Measurements from ENCODE around the gene ATP1B3.
"Not testable (repeated sequence)": the region's sequence is repeated elsewhere in the genome, so short reads cannot be mapped to it uniquely, and the experiment has no call there.

The ATP1B3 gene

DNA sequence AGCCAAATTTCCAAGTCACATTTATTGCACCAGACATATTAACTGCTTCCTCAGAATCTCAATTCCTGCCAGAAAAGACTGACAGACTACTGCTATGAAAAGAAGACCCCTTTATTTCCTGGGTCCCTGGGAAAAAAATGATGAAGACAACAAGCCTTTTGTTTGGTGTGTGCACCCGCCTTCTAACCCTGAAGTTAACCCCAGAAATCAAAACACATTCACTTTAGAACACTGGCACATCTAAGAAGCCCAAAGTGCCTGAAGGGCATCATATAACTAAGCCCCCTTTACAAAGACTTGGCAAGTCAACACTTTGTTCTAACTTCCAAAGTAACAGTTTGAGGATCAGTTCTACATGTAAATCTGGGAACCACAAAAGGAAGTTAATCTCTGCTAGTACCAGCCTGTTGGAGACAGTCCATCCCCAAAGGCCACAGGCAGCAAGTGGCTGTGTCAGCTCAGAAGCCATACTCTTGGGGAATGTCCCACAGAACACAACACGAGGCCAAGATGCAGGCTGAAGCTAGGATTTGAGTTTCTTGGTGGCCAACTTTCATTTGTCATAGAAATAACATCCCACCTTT is 16.3 kb upstream of the ATP1B3 start:
- no peak for DNase-seq

DNA sequence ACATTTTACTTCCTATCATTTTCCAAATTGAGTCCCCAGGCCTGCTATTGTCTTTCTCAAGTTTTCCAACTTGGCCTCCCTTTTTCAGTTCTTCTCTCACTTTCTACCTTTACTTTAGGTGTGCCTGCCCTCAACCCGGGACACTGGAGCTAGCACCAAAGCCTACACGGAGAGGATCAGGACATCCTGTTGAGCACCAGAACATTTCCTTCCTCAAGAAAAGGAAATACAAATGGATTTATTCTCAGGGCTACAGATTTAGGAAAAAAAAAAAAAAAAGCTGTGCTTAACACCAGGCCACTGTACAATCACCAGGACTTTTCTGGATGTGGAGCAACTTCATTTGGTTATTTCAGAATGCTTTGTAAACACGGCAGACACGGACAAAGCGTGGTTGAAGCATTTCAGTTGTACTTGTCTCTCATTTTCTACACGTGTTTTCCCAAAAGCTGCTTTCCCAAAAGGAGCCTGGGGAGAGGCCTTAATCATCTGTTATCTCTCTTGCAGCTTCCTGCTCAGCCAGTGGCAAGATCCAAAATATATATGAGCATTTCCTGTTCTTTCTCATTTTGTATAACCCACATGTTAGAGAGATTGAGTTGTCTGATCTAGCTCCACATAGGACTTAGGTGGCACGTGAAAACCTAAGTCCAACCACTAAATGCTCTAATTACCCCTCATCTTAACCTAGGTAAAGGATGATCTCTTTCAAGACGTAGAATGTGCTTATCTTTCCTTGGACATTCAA is 15.5 kb upstream of the ATP1B3 start:
- DNase-seq: no peak

DNA sequence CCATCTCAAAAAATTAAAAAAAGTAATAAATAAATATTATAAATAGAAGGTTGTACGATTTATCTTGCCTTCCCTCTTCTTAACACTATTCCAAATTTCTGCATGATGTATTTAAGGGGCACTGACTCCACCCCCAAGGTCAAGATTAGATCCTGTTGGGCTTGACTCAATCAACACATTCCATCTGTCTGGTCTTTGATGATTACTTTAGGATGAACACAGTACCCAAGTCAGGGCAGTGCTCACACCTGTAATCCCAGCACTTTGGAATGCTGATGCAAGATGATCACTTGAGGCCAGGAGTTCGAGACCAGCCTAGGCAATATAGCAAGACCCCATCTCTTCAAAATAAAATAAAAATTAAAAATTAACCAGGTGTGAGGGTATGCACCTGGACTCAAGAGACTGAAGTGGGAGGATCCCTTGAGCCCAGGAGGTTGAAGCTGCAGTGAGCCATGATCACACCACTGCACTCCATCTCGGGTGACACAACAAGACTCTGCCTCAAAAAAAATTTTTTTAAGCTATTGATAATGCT is 14.1 kb upstream of the ATP1B3 start:
- no peak for DNase-seq

DNA sequence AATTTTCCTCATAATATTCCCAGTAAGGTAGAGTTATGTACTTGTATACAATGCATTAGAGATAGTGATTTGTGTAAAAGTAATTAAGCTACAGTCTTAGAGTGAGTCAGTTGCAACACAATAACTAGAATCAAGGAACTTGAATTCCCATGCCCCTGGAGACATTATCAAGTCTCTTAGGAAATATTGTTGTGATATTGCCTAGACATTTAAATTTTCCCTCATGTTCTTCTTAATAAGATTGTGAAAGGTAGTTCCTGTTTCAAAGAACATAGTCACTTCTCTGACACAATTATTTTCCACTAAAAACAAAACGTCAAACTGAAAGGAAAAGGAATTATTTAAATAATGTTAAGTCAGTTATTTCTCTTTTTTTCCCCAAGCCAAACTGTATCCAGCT is 13.0 kb upstream of the ATP1B3 start:
- DNase-seq: no peak

DNA sequence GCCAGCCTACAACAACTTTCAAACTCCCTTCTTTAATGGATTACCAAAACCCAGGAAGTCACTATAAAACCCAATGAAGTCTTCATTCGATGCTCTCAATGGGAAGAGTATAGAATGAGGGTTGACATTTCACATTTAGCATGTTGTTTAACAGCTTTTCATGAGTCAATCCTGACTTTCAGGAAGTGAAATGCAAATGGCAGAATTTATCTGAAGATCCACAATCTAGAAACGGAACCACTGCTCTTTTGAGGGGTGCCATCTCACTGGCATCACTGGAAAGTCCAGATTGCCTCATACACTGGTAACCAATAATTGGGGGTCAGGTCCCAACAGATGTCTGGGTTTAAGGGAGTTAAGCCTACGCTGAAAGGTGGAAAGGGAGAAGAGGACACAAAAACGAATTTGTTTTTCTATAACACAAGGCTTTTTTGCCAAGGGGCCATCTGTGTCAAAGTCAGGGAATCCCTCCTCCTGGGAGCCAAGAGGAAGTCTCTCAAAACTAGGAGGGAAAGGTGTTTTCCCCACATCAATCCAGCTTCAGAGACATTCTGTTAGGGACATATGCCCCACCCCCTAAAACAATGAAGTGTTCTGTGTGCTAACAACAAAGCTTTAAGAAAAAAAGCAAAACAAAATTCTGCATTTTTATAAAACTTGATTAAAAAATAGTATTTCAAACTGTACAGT is 12.0 kb upstream of the ATP1B3 start:
- no peak for DNase-seq

DNA sequence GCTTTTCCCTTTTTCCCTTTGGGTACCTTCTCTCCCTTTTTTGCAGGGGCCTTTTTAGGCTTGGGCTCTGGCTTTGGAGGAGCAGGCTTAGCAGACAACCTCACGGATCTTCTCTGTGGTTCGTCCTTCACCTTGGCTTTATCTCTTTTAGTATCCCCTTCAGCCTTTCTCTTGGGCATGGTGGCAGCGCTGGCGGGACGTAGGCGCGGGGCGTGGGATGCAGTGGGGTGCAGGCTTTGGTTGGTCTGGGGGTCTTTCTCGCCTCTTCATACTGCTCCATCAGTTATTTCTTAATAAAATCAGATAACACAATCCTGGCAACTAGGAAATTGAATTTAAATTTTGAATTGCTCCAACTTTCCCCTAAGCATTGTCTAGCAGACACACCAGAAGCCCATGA is 11.3 kb upstream of the ATP1B3 start:
- no peak for DNase-seq

DNA sequence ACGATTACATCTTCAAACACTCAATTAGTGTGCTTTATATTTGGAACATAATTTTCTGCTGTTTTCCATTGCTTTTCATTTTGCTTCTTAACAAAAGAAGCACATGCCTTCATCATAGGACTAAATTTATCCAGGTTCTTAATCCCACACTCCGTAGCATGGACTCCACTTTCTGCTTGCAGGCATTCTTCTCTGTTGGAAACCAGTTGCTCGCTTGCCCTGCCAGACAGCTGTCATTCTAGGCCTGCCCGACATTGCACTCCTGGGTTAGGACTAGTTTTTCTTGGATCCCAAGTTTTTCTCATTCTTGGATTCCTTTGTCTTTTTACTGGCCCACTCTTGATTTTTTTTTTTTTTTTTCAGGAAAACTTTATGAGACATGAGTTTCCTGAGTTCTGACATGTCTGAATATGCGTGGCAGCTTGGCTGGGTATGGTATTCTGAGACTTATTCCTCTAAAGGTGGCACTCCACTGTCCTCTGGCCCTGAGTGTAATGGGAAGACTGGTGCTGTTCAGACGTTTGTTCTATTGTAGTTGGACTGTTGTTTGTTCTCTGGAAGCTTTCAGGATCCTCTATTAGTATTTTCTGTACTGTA is 6.3 kb upstream of the ATP1B3 start:
- no peak for DNase-seq

DNA sequence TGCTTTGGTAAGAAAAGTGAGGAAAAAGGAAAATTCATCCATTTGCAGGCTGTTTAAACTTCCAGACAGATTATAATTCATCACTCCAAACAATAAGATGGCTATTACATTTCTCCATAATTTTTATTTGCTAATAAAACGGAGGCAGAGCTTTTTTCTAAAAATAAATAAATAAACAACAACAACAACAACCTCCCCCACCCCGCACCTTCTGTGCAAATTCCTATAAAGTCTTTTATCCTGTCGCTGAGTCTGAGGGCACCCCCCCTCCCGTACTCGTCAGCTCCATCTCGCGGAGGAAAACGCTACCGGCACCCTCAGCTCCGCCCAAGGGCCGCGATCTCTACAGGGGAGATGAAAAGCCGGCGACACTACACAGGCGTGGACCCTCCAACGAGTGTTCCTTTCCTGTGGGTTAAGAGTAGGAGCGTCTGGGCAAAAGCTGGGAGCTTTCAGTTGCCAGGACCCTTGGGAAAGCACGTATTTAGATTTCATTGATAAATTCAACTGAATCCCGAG is 1.0 kb upstream of the ATP1B3 start:
- peak; percentile 7 to 89 (median 71) for DNase-seq

DNA sequence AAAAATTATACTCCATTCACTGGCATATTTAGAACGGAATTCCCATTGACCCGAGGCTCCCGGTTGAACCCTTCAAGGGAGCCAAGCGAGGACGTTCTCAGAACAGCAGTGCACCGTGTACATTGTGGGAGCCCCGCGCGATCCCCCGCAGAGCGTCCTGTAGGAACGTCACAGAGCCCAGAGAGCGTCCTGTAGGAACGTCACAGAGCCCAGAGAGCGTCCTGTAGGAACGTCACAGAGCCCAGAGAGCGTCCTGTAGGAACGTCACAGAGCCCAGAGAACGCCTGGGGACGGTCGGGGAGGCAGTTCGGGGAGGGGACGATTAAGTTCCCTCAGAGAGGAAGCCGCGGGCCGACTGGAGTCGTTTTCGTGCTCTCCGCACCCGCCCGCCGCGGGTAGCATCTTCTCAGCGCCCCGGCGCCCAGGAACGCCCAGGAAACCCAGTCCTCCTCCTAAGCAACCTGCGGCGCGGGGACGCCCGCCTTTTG is 506 bp upstream of the ATP1B3 start:
- DNase-seq: peak in 33 of 51 donors; percentile 18 to 85 (median 65)

DNA sequence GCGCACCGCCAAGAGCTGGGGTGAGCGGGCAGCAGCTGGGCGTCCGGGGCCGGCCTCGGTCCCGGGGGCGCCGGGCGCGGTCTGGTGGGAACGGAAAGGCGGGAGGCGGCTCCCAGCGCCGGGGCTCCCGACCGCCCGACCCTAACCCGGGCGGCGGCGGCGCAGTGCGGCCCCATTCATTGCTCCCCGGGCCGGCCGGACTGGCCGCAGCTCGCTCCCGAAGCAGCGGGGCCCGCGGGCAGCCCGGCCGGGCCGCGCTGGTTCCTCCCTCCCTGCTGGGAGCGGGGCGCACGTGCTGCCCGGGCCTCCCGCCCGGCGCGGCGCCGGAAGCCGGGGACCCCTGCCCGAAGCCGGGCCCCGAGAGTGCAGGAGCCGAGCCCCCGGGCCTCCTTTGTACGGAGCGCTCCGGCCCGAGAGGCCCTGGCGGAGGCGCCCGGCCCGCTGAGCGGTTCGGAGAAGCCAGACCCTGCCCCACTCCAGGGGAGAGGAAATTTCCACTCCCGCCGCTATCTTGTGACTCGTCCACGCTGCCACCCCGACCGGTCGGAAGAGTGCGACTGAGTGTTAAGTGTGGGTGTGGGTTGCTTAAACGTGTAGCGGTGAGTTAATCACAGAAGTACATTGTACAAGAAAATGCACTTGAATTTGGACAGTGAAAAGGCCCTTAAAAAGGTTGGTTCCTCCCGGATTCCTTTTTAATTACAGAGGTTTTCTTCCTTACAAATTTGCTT is 613 bp downstream of the ATP1B3 start:
- DNase-seq: peak in 42 of 51 donors; percentile 2 to 62 (median 33)

DNA sequence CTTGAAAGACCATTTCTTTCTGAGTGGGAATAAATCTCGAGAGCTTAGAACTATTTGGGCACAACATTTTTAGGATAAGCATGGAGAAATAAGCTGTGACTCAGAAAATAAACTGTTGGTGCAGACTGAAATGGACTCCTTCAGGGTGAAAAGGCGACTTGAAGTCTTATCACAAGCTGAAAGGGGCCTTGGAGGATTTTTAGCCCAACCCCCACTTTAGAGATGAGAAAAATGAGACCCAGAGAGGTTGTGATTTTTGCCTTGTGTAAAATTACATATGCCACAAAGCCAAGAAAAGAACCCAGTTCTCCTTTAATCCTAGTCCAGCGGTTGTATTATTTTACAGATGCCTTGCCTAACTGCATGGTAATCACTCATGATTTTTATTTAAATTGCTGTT is 1.5 kb downstream of the ATP1B3 start:
- DNase-seq: no peak

DNA sequence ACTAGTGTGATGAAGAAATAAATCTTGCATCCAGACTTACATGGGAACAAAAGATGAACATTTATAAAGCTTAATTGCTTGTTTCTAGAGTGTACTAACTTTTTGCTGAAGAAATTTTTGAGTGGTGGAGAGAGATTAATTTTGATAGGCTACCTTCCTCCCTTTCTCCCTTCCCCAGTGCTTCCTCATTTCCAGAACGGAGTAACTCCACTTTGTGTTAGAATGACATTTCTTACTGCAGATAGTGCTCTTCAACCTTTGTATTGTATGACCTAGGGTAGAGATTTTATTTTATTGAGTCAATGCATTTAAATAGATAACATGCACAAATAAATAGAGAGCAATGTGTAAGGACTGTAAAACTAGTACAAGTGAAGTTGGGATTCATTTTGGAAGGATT is 1.9 kb downstream of the ATP1B3 start:
- DNase-seq: no peak

DNA sequence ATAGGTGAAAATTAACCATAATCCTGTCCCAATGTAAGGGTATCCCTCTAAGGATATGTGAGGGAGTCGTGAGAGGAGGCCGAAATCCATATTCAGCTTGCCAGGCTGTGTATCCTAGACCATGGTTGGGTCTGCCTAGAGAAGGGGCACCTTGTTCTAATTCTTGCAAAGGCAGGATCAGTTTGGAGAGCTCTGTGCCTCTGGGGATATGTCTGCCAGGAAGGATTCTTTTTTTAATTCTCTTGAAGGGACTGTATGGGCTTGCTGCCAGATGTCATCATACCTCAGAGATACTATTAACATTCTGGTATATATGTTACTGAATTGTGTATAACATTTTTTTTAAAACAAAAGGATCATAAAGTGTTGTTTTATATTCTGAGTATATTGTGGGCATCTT is 2.4 kb downstream of the ATP1B3 start:
- DNase-seq: no peak

DNA sequence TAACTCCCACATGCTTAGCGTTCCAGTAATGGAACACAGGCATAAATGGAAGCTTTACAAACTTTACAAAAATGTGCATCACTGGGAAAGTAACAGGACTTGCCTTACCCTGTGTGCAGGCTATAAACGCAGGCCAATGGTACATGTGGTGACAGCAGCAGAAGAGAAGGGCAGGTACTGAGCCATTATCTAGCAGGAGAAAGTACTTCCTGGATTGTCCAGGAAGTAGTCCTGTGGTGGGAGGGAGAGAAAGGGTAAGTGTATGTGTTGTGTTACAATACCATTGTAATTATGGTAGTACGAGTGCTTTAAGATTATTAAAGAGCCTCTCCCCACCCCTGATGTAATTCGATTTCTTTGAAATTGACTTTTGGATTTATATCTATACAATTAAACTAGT is 5.3 kb downstream of the ATP1B3 start:
- no peak for DNase-seq

DNA sequence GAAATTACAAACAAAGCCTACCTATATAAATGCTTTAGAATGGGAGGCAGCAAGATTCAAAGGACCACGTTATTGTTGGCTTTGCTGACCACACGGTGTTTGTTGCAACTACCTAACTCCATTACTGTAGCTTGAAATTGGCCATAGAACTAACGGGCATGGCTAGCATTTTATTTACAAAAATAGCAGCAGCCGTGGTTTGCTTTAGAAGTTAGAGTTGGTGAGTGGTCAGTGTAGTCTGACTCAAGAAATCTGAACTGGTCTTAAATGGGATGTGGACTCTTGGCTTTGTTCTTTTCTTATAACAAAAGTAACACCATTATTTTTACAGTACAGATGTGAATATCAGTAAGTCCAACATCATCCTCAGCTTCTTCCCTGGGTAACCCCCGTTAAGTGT is 10.6 kb downstream of the ATP1B3 start:
- no peak for DNase-seq

DNA sequence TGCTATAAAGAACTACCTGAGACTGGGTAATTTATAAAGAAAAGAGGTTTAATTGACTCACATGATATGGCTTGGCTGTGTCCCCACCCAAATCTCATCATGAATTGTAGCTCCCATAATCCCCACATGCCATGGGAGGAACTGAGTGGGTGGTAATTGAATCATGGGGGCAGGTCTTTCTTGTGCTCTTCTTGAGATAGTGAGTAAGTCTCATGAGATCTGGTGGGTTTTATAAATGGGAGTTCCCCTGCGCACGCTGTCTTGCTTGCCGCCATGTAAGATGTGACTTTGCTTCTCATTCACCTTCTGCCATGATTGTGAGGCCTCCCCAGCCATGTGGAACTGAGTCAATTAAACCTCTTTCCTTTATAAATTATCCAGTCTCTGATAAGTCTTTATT is 12.1 kb downstream of the ATP1B3 start:
- not testable (repeated sequence) for DNase-seq

DNA sequence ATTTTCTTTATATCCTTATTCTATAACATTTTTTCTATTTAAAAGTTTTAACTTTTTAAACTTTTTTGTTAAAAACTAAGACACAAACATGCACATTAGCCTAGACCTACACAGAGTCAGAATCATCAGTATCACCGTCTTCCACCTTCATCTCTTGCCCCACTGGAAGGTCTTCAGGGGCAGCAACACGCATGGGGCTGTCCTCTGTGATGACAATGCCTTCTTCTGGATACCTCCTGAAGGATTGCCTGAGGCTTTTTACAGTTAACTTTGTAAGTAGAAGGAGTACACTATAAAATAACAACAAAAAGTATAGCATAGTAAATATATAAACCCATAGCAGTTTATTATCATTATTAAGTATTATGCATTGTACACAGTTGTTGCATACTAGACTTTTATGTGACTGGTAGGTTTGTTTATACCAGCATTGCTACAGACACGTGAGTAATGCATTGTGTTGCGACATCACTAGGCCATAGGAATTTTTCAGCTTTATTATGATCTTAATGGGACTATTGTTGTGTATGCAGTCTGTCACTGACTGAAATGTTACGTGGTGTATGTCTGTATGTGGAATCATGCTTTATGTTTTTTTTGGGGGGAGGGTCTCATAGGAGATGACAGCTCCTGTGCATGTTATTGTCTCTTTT is 18.2 kb downstream of the ATP1B3 start:
- no peak for DNase-seq

DNA sequence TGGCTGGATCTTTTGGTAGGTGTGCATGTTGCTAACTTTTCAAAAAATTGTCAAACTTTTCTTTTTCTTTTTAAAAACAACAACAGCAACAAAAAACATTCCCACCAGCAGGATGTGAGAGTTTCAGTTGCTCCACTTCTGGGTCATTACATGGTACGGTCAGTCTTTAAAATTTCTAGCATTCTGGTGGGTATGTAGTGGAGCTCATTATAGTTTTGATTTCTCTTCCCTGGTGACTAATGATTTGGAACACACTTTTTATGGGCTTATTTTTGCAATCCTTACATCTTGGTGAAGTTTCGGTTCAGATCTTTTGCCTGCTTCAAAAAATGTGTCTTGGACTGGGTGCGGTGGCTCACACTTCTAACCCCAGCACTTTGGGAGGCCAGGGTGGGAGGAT is 19.3 kb downstream of the ATP1B3 start:
- no peak for DNase-seq

DNA sequence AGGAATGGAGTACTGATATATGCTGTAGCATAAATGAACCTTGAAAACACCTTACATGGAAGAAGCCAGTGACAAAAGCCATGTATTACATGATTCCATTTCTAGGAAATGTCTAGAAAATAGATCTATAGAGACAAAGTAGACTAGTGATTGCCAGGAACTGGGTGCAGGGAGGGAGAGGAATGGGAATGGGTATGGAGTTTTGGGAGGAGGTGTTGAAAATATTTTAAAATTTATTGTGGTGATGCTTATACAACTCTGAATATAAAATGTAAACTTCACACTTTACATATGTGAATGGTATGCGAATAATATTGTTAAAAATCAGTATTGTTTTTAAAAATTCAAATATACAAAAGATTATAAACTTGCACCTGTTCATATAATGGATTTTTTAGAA is 22.5 kb downstream of the ATP1B3 start:
- DNase-seq: no peak

DNA sequence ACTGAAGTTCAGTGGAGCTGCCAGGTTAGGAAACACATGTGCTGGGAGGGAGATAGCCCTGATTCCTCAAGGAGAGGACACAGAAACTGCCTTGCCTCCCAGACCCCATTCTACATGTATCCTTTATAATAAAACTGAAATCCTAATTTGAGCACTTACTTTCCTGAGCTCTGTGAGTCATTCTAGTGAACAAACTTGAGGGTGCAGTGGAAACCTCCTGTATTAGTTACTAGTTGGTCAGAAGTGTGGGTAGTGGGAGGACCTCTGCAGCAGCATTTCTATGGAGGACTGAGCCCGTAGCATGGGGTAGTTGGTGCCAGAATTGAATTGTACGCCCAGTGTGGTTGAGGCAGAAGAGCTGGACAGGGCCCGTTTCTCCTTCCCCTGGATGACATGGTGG is 23.9 kb downstream of the ATP1B3 start:
- DNase-seq: no peak

DNA sequence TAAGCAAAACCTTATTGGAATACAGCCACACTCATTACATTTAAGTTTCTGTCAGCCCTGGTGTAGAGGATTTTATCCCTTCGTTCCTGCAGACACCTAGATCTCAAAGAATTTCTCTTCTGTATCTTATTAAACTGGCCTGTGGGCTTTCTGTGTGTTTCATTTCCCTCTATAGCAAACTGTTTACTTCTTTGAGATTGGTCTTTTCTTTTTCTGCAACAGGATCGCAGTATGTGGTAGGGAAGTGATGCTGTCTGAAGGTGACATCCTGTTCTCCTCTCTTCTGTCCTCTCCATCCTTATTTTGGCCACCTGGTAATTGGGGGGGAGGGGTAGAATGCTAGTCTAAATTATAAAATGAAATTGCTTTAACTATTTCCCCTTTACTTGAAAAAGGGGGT is 25.5 kb downstream of the ATP1B3 start:
- DNase-seq: no peak
